ENCODE results near the gene XPNPEP2.

The XPNPEP2 gene

DNA sequence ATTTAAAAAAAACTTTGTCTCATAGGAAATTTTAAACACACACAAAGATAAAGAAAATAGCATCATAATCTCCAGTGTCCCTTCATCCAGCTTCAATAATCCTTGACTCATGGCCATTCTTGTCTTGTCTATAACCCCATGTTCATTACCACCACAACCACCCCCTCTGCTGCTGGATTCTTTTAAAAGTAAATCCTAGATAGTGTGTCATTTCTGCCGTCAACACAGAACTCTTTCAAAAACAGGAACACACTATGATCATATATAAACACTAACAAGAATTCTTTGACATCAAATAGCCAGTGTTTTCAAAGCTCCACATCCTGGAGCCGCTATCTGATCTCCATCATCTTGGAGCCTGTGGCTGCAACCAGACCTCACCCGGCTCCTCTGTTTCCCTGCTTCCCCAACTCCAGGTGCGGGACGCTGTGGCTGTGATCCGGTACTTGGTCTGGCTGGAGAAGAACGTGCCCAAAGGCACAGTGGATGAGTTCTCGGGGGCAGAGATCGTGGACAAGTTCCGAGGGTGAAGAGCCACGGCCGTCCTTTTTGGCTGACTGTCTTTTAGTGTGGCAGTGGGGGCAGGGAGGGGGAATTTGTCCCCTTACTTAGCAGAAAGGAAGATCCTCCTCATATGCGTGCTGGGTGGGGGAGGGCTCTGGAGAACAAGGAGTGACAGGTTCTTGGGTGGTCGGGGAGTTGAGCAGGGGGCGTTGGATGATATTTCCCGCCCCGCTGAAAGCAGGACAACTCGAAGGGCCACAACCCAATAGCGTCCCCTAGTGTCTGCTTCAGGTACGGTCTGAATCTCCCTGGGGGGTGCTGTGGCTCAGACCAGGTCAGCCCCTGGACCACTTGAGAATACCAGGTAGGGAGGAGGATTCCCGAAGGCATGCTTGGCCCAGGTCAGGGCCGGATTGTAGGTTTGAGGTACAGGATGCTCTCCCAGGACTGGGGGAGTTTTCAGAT lies 15.6 kb downstream of the XPNPEP2 start:
- peak in 1 of 2 donors; percentile 27 for DNase-seq

DNA sequence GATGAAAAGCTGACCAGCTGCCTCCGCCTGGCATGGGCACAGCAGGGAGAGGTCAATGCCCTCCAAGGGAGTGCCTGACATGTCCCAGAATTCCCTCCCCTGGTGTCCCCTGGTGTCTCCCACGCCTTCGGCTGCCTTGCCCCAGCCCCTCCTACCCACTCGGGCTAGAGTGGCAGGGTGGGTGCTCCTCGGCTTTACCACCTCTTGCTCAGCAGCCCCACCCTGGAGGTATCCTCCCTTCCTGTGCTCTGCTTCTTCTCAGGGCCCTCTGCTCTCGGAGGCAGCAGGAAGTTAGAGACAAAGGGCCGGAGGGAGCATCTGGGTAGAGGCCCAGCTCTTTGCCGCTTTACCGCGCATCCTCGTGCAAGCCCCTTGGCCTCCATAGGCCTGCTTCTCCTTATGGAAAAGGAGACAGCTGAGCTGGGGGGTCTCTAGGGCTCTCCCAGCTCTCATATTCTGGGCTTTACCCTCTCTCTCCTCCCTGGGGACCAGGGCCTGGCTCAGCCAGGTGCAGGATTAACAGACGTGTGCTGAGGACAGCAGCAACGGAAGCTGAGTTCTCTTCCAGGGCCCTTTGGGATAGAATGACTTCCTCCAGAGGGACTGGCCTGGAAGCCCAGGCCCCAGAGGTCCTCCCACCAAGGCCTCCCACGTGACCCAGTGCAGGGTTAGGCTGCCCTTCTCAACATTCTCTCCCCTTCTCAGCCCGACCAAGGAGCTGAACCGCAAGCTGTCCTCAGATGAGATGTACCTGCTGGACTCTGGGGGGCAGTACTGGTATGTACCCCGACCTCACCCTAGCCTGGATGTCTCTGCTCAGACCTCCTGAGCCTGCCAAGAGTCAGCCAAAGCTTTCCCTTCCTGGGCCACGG lies 17.2 kb downstream of the XPNPEP2 start:
- DNase-seq = no peak

DNA sequence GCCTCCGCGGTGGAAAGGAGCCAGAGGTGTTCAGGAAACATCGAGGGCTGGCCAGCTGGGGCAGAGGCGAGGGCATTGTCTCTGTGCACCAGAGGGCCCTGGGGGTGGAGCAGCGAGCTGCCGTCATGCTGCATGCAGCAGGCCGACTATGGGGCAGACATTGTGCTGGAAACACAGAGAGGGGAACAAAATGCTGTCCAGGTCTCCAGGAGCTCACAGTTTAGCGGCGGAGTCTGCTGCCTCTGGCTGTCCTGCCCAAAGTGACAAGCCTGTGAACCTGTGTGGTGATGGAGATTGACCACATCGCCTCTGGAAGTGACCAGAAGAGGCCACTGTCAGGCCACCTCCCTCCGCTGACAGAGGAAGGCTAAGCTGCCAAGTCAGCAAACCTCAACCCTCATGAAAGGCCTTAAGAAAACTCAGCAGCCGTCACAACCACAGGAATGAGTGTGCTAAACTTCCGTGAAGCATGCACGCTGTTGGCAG lies 20.8 kb downstream of the XPNPEP2 start:
- DNase-seq = peak; percentile 51 to 52

DNA sequence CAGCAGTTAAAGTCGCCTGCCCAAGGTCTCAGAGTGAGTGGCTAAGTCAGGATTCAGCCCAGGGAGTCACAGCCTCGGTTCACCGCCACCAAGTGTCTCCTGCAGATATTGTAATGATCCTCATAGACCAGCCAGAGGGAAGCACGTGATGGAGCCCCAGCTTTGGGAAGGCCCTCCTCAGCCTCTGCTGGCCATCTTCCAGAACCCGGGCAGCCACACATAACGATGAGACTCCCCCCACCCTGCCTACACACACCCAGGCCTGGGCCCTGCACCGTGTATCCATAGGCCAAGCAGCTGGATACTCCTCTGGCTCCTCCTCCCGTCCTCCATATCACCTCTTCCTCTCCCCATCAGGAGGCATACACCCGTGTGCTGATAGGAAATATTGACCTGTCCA lies 21.4 kb downstream of the XPNPEP2 start:
- DNase-seq = no peak

DNA sequence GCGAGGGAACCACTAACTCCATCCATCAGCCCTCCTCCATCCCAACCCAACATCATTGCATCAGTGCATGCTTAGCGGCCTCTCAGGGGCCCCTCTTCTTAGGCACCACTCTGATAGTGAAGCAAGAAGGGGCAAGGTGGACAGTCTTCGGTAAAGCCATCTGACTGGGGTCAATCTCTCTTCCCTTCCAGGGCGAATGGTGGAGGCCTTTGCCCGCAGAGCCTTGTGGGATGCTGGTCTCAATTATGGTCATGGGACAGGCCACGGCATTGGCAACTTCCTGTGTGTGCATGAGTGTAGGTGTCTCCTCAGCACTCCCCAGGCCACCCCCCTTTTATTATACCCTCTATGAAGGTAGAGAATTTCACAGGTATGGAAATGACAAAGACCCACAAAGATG lies 22.2 kb downstream of the XPNPEP2 start:
- DNase-seq = no peak

DNA sequence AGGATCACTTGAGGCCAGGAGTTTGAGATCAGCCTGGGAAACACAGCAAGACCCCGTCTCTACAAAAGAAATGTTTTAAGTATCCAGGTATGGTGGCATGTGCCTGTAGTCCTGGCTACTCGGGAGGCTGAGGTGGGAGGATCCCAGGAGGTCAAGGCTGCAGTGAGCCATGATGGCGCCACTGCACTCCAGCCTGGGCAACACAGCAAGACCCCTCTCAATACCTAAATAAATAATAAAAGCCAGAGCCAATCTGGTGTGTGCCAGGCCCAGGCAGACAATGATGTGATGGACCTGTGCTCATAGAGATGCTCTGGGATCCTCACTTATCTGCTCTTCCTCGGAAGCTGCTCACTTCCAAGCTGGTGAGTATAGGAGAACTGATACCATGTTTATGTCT lies 22.8 kb downstream of the XPNPEP2 start:
- DNase-seq = no peak

DNA sequence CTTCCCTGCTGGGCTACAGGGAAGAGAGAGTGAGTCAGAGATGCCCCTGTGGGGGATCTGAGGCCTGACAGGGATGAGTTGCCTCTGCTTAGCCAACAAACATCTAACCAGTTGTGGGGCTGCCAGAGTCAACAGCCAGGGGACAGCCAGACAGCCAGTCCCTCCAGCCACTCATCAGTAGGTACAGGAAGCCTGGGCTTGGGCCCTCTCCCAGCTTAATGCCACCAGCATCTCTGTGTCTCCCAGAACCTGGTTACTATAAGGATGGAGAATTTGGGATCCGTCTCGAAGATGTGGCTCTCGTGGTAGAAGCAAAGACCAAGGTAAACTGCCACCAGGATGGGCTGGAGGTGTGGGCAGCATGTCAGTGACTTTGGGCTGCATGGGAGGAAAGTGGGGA lies 23.7 kb downstream of the XPNPEP2 start:
- no peak for DNase-seq

DNA sequence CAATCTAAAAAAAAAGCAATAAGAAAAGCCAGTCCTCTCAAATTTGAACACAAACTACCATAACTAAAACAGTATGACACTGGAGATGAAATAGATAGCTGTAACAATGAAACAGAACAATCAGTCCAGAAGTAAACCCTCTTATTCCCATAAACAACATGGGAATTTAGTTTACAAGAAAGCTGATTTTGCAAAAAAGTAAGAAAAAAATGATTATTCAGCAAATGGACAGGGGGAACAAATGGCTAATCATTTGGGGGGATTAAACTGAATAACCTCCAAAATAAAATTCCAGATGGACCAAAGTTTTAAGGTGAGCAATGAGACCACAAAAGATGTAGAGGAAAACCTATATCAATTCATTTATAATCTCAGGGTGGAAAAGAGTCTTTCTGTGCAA lies 24.9 kb downstream of the XPNPEP2 start:
- DNase-seq = no peak

DNA sequence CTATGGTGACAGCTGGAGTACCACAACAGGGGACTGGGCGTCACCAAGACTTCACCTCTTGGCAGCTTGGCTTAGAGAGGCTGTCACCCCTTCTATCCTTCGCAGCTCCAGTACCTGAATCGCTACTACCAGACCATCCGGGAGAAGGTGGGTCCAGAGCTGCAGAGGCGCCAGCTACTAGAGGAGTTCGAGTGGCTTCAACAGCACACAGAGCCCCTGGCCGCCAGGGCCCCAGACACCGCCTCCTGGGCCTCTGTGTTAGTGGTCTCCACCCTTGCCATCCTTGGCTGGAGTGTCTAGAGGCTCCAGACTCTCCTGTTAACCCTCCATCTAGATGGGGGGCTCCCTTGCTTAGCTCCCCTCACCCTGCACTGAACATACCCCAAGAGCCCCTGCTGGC lies 29.4 kb downstream of the XPNPEP2 start:
- DNase-seq = no peak

DNA sequence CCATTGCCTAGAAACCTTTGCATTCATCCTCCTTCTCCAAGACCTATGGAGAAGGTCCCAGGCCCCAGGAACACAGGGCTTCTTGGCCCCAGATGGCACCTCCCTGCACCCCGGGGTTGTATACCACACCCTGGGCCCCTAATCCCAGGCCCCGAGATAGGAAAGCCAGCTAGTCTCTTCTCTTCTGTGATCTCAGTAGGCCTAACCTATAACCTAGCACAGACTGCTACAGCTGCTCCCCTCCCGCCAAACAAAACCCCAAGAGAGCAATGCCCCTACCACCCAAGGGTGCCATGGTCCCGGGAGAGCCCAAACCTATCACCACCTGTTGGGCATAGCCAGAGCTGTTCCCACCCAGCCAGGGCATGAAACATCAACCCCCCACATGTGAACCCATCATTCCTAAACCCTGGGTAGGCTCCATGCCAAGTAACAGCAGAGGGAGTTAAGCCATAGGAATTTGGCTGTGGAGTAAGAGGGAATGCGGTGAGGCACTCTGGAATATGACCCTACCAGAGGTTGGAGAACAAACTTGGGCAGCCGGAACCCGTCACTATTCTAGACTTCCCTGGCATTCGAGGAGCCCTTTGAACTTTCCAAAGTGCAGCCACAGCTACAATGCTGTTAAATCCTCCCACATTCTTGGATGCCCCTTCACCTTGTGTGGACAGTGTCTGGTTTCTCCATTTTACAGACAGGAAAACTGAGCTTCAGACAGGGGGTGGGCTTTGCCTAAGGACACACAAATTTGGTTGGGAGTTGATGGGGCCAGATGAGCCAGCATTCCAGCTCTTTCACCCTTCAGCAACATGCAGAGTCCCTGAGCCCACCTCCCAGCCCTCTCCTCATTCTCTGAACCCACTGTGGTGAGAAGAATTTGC lies 30.0 kb downstream of the XPNPEP2 start:
- DNase-seq = no peak

DNA sequence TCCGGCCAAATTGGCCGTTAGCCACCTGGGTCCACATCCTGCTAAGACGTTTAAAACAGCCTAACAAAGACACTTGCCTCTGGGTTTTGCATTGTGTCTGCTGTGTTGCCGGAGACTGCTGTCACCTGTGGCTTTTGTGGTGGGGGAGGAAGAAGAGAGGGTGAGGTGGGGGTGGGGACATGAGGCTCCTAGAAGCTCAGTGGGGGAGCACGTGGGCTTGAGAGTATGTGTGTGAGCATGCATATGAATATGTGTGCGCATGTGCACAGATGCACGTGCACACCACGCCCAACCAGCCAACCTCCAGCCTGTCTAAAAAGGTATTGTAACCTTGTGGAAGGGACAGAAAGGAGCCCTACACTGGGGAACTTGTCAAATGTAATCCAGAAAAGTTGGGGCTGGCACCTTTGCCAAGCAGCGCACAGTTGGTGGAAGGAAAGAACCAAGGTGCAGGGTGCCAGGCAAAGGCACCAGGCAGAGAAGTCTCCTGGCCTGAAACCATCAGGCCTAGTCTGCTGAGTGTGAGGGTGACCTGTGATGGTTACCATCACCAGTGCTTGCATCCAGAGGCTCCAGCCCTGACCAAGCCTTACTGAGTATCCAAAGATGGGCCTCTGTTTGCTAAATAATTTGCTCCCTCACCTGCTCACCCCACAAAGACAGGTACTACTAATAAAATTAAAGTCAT lies 30.8 kb downstream of the XPNPEP2 start:
- DNase-seq = no peak

DNA sequence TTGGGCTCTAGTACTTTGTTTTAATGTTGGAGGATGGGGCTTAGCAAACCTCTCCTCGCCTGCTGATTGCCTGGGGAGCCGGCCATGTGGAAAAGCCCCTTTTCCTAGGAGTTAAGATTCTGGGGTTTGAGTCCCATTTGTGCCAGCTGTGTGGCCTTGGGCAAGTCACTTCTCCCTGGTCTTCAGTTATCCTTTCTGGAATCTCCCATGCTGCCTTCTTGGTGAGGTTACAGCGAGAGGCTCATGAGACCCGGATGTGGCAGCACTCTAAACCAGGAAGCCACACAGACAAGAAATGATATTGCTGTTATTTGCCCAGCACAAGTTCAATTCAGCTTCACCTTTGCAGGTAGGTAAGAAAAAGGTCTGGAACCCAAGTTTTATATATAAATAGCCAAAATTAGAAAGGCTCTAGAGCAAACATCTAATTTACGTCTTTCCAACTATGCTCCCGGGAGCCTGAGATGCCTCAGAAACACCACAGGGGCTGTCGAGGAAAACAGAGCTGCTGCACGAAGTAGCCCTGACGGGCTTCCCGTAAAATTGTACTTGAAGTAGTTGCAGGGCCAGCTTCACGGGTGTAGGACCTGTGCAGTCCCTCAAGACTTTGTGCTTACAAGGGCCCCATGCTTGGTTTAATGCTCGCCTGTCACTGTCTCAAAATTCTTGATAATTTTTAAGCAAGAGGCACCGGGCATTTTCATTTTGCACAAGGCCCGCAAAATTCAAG lies 32.7 kb downstream of the XPNPEP2 start:
- DNase-seq = no peak

DNA sequence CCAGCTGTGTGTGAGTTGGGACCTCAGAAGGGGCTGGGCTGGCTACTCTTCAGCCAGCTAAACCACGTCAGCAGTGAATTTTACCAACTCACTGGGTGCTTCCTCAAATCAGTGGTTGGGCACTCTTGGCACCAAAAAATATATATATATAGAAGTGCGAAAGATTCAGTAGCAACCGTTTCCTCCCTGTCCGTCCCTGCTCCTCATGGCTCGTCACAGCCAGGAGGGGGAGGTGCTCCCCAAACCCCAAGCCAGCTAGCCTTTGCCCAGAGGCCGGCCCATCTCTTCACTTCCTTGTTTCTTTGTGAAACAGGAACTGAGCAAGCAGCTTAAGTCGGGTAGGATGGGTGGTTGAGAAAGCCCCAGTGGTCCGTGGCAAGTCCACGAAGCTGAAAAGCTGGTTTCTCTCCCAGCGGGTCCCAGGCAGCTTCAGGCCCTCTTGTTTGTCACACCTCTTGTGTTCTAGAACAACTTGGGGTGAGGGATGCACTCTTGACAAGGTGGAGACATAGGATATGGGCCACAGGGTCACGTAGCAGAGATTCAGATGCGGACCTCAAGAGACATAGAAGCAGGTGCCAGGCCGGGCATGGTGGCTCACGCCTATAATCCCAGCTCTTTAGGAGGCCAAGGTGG lies 34.1 kb downstream of the XPNPEP2 start:
- peak; percentile 80 to 90 for DNase-seq

DNA sequence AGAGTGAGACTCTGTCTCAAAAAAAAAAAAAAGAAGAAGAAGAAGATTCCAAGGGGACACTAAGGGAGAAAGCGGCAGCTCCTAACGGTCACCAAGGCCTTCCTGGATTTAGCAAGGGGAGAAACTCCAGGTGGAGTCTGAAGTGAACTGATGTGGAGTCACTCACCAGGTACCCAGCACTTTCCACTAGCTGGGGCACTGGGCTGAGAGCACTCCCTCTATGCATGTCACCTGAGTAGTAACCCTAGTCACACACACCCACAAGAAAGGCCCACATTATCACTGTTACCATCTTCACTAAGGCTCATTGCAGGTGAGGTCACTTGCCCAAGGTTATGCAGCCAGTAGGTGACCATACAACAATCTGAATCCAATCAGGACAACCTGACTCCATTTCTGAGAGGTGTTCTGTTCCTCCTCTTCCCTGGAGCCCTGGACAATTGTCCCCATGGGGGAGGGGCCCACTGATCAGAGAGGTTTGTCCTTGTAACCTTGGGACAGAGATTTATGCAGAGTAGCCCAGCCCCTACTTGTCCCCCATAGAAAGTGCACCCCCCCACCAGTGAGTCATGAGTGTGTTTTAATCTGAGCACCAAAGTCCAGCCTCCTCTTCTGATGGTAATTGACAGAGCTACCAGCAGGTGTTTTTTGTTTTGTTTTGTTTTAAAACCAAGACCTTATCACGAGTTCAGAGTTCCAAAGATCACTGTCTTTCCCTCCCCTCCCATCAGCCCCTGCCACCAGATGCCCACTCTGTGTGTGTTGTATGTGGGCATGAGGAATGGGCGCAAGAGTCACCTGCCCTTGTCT lies 35.1 kb downstream of the XPNPEP2 start:
- no peak for DNase-seq

DNA sequence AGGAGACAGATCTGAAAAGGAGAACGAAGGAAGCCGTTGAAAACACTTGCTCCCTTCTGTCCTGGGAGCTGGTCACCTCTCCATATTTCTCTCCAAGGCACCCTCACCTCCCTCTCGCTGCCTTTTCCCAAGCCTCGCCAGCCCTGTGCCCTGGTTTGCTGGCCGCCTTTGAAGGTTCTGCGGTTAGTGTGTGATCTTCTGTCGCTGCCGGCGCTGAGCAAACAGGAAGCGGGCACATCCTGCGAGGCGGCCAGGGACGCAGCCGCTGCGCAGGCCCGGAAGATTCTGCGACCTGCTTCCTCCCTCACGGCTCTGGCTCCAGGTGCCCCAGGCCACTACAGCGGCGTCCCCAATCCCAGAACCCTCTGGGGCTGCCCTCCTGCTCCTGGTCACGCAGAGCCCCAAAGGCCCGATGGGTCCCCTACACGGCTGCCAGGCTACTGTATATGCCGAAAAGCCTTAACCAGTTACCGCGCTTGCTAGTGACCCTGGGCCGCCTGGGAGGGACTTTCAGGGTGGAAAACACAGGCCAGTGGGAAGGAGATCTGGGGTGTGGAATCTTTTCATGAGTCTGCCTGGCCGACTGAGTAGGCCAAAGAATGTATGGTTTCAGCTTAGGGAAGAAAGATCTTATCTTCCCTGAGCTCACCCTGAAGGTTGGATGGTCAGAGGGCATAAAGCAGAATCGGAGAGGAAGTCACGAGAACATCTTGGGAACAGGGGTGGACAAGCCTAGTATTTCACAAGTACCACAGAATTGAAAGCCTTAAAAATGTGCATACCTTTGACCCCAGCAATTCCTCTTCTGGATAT lies 38.6 kb downstream of the XPNPEP2 start:
- peak; percentile 34 to 83 for DNase-seq

DNA sequence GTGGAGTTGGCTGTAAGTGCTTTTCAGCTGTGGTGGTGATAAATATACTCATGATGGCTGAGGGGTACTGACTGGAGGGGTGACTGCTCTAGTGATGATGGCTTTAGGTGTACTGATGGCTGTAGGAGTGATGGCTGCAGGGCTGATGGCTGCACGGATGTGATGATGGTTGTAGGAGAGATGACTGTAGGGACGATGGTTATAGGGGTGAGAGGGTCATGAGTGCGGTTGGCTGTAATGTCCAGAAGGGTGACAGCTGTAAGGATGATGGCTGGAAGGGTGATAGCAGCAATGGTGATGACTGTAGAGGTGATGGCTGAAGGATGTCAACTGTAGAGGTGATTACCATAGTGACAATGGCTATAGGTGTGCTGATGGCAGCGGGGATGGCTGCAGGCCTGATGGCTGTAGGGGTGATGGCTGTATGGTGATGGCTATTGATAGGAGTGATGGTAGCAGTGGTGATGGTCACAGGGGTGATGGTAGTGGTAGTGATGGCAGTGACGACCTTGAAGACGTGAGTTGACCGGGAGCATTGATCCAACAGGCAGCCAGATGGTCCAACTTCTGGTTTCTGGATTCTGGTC lies 40.4 kb downstream of the XPNPEP2 start:
- DNase-seq = no peak

DNA sequence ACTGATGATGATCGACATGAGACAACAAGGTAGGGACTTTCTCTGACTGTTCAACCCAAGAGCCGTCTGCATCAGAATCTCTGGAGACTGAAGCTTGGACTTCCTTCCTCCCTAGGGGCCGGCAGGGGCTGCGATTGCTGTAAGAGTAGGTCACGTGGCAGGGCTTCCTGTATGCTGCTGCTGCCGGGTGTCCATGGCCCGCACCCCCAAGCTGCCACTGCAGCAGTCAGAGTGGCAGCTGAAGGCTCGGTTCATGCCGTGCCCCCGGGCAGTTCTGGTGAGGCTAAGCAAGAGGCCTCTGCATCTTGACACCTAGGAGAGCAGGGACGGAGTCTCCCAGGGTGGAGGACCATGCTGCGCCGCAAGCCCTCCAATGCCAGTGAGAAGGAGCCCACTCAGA lies 41.0 kb downstream of the XPNPEP2 start, which contains the start of gene SASH3:
SASH3 (plus strand) TSS at position 203 of the 400 bp plus-strand sequence; CDS start at position 352, 149 bp downstream.
- peak; percentile 62 to 77 for DNase-seq

DNA sequence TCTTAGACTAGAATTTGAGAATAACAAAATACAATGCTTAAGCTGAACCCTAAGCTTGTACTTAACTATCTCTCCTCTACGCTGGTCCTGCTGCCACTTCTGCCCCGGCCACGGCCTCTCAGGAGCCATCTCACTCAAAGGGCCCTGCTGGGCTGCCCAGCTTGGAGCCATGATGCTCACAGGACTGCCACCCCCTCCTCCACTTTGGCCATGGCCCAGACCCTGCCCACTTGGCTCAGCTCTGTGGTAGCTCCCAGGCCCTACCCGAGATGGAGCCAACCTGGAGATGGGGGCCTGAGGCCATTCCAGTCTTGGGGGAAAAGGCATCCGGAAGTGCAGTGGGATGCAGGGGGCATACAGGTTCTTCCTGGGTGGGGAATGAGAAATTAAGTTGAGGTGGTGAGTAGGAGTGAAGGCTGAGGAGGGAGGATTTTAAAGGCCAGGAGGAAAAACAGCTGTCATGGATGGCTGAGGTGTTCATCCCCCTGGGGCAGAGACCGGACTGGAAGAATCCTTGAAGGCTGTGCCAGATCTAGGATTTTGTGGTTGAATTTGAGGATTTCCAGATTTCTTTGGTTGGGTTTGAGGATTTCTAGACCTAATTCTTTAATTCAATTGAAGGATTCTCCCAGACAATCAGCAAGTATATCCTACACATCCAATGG lies 41.8 kb downstream of the XPNPEP2 start:
- DNase-seq = no peak
